ENCODE data around the gene TUBB2A. TPM values are rescaled to one million over a fixed set of nuclear protein-coding genes. Genes with fewer than 3 reads are reported as not detected.

TUBB2A gene
- total and polyA plus RNA-seq, 2 of the 8 experiments (the other 6 are each of a cell fraction or from before 2014, with no cell fraction given) = 315 to 330 TPM

DNA sequence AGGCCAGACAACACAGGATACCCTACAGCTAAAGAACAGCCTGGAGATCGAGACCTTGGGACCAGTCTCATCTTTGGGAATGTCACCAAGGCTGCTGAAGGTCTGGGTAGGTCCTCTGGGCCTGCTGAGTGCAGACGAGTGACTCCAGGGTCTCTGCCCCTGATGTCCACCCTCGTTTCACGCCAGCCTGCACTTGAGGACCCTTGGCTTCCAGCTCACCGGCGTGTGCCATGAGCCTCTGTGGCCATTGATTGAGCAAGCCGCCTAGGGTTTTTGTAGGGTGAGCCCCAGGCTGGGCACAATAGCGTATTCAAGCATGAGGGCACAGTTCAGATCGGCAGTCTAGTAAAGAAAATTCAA lies 34.5 kb downstream of the TUBB2A start (continued):
- TF ChIP-seq HDAC6 (IDR thresholded peaks at IDR 0.05; ENCODE audit: low read depth, low read length) = no peak
- TF ChIP-seq, protein P1, sequence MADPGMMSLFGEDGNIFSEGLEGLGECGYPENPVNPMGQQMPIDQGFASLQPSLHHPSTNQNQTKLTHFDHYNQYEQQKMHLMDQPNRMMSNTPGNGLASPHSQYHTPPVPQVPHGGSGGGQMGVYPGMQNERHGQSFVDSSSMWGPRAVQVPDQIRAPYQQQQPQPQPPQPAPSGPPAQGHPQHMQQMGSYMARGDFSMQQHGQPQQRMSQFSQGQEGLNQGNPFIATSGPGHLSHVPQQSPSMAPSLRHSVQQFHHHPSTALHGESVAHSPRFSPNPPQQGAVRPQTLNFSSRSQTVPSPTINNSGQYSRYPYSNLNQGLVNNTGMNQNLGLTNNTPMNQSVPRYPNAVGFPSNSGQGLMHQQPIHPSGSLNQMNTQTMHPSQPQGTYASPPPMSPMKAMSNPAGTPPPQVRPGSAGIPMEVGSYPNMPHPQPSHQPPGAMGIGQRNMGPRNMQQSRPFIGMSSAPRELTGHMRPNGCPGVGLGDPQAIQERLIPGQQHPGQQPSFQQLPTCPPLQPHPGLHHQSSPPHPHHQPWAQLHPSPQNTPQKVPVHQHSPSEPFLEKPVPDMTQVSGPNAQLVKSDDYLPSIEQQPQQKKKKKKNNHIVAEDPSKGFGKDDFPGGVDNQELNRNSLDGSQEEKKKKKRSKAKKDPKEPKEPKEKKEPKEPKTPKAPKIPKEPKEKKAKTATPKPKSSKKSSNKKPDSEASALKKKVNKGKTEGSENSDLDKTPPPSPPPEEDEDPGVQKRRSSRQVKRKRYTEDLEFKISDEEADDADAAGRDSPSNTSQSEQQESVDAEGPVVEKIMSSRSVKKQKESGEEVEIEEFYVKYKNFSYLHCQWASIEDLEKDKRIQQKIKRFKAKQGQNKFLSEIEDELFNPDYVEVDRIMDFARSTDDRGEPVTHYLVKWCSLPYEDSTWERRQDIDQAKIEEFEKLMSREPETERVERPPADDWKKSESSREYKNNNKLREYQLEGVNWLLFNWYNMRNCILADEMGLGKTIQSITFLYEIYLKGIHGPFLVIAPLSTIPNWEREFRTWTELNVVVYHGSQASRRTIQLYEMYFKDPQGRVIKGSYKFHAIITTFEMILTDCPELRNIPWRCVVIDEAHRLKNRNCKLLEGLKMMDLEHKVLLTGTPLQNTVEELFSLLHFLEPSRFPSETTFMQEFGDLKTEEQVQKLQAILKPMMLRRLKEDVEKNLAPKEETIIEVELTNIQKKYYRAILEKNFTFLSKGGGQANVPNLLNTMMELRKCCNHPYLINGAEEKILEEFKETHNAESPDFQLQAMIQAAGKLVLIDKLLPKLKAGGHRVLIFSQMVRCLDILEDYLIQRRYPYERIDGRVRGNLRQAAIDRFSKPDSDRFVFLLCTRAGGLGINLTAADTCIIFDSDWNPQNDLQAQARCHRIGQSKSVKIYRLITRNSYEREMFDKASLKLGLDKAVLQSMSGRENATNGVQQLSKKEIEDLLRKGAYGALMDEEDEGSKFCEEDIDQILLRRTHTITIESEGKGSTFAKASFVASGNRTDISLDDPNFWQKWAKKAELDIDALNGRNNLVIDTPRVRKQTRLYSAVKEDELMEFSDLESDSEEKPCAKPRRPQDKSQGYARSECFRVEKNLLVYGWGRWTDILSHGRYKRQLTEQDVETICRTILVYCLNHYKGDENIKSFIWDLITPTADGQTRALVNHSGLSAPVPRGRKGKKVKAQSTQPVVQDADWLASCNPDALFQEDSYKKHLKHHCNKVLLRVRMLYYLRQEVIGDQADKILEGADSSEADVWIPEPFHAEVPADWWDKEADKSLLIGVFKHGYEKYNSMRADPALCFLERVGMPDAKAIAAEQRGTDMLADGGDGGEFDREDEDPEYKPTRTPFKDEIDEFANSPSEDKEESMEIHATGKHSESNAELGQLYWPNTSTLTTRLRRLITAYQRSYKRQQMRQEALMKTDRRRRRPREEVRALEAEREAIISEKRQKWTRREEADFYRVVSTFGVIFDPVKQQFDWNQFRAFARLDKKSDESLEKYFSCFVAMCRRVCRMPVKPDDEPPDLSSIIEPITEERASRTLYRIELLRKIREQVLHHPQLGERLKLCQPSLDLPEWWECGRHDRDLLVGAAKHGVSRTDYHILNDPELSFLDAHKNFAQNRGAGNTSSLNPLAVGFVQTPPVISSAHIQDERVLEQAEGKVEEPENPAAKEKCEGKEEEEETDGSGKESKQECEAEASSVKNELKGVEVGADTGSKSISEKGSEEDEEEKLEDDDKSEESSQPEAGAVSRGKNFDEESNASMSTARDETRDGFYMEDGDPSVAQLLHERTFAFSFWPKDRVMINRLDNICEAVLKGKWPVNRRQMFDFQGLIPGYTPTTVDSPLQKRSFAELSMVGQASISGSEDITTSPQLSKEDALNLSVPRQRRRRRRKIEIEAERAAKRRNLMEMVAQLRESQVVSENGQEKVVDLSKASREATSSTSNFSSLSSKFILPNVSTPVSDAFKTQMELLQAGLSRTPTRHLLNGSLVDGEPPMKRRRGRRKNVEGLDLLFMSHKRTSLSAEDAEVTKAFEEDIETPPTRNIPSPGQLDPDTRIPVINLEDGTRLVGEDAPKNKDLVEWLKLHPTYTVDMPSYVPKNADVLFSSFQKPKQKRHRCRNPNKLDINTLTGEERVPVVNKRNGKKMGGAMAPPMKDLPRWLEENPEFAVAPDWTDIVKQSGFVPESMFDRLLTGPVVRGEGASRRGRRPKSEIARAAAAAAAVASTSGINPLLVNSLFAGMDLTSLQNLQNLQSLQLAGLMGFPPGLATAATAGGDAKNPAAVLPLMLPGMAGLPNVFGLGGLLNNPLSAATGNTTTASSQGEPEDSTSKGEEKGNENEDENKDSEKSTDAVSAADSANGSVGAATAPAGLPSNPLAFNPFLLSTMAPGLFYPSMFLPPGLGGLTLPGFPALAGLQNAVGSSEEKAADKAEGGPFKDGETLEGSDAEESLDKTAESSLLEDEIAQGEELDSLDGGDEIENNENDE (IDR thresholded peaks at IDR 0.05; ENCODE audit: insufficient replicate concordance, low read length) = no peak
- no peak for TF ChIP-seq CBX8 (IDR thresholded peaks at IDR 0.05; ENCODE audit: borderline replicate concordance, low read depth, low read length)
- no peak for TF ChIP-seq NRF1 (IDR thresholded peaks at IDR 0.05; ENCODE audit: low read depth, low read length)
